Body of pancreas (tissue), 4 donors: ENCODE data around the gene KRTCAP3.

ENCODE experiments used
- CTCF ChIP-seq, 7 experiments: fragments of 450-650 bp in 4 of 7; fragments of 200-600 bp in 3 of 7; sonication (generic) in 3 of 7; IDR thresholded peaks; one replicate each; pipeline ENCODE4 v1.5.1; 2016 to 2019; ENCODE audit warnings: antibody characterized with exemption in 7 of 7
- POLR2A ChIP-seq, 3 donors: fragments of 450-650 bp; IDR thresholded peaks; one replicate each; pipeline ENCODE4 v1.6.1; 2016; ENCODE audit warnings: antibody characterized with exemption in 3 of 3, mild to moderate bottlenecking in 2 of 3

- TF ChIP-seq CTCF (IDR thresholded peaks at IDR 0.05) (no peak), POLR2A (IDR thresholded peaks at IDR 0.05) (no peak)
Observed at GRCh38 chr2:27442920-27443282, 720 bp downstream of the KRTCAP3 start.
